T-helper 17 cell (primary cell): ENCODE data around the gene SYT3. TPM values are rescaled to one million over a fixed set of nuclear protein-coding genes. Genes with fewer than 3 reads are reported as not detected.
"Not testable (repeated sequence)": the region's sequence is repeated elsewhere in the genome, so short reads cannot be mapped to it uniquely, and the experiment has no call there.

ENCODE experiments used
- ATAC-seq: fragments of 150-1000 bp; cut with Tn5 transposase; 2 replicates; pipeline ENCODE4 v1.10.0; 2021; ENCODE audit warnings: mild to moderate bottlenecking, moderate library complexity
- DNase-seq, 3 donors: peaks; one replicate each; pipeline versions ENCODE4 v3.0.0 to v3.0.0-alpha.2; 2020 to 2021
- H3K9me3 ChIP-seq: one replicate; pipeline ENCODE4 v1.7.0; 2013; ENCODE audit warnings: low read length, mild to moderate bottlenecking; ENCODE audit not compliant: control insufficient read depth, poor library complexity, severe bottlenecking
- H3K27ac Mint-ChIP-seq: one replicate; pipeline ENCODE4 v1.8.0; 2022; ENCODE audit warnings: mild to moderate bottlenecking, moderate library complexity, mixed read lengths
- H3K27me3 Mint-ChIP-seq: one replicate; pipeline ENCODE4 v1.8.0; 2022; ENCODE audit warnings: mixed read lengths
- H3K36me3 Mint-ChIP-seq: one replicate; pipeline ENCODE4 v1.8.0; 2022; ENCODE audit warnings: low read depth, mixed read lengths
- H3K4me1 Mint-ChIP-seq: one replicate; pipeline ENCODE4 v1.8.0; 2022; ENCODE audit warnings: mild to moderate bottlenecking, mixed read lengths
- H3K4me3 Mint-ChIP-seq: one replicate; pipeline ENCODE4 v1.8.0; 2022; ENCODE audit warnings: mild to moderate bottlenecking, moderate library complexity, mixed read lengths
- total RNA-seq, 4 donors: library from RNA in 2 of 4; stranded (reverse) in 2 of 4; gene quantifications; one replicate each; pipeline ENCODE4 v1.2.3 and lab custom pipeline; 2022 to 2026

Gene SYT3
- total RNA-seq, 2 donors from 2014 or later, result not detected

- no peak for DNase-seq
- H3K36me3 Mint-ChIP-seq, result peaks cover 9% of the 10 kb centered on the region
- no peak overlapping the region for H3K27ac Mint-ChIP-seq
- no peak overlapping the region for H3K4me3 Mint-ChIP-seq
- H3K4me1 Mint-ChIP-seq, result peaks cover 7% of the 10 kb centered on the region
- peaks cover 64% of the 10 kb centered on the region for H3K27me3 Mint-ChIP-seq
- no peaks in the 10 kb centered on the region for H3K9me3 ChIP-seq
- no peak for ATAC-seq
Measured at GRCh38 chr19:50601407-50602088, 38.1 kb downstream of the SYT3 start.

- H3K36me3 Mint-ChIP-seq, result peaks cover 9% of the 10 kb centered on the region
- peaks cover 65% of the 10 kb centered on the region for H3K27me3 Mint-ChIP-seq
- no peak for DNase-seq
- peaks cover 7% of the 10 kb centered on the region for H3K4me1 Mint-ChIP-seq
- no peak overlapping the region for H3K4me3 Mint-ChIP-seq
- ATAC-seq, result no peak
- no peak overlapping the region for H3K27ac Mint-ChIP-seq
- no peaks in the 10 kb centered on the region for H3K9me3 ChIP-seq
Measured at GRCh38 chr19:50599427-50599826, 40.3 kb downstream of the SYT3 start.

- ATAC-seq (no peak), DNase-seq (no peak)
- H3K27ac Mint-ChIP-seq, result no peak overlapping the region
- H3K9me3 ChIP-seq, result no peaks in the 10 kb centered on the region
- no peaks in the 10 kb centered on the region for H3K36me3 Mint-ChIP-seq
- peaks cover 41% of the 10 kb centered on the region for H3K27me3 Mint-ChIP-seq
- no peaks in the 10 kb centered on the region for H3K4me1 Mint-ChIP-seq
- H3K4me3 Mint-ChIP-seq, result no peak overlapping the region
Measured at GRCh38 chr19:50590191-50590590, 49.5 kb downstream of the SYT3 start.

GRCh38 chr19:50581795-50582660 is 57.7 kb downstream of the SYT3 start:
- peaks cover 48% of the 10 kb centered on the region for H3K27me3 Mint-ChIP-seq
- DNase-seq, H3K9me3 ChIP-seq, H3K4me3 Mint-ChIP-seq, H3K27ac Mint-ChIP-seq, H3K36me3 Mint-ChIP-seq, H3K4me1 Mint-ChIP-seq, ATAC-seq: not testable (repeated sequence)

GRCh38 chr19:50580970-50581634 is 58.6 kb downstream of the SYT3 start:
- Mint-ChIP-seq H3K36me3 (peaks cover 3% of the 10 kb centered on the region), H3K4me1 (no peaks in the 10 kb centered on the region), H3K27me3 (peaks cover 41% of the 10 kb centered on the region), H3K27ac (no peak overlapping the region), H3K4me3 (no peak overlapping the region)
- DNase-seq, result no peak
- no peak for ATAC-seq
- no peaks in the 10 kb centered on the region for H3K9me3 ChIP-seq

GRCh38 chr19:50580240-50580639 is 59.4 kb downstream of the SYT3 start:
- H3K4me1 Mint-ChIP-seq, result no peaks in the 10 kb centered on the region
- no peak overlapping the region for H3K4me3 Mint-ChIP-seq
- no peaks in the 10 kb centered on the region for H3K9me3 ChIP-seq
- H3K27me3 Mint-ChIP-seq, result peaks cover 46% of the 10 kb centered on the region
- ATAC-seq, result no peak
- H3K36me3 Mint-ChIP-seq, result peaks cover 3% of the 10 kb centered on the region
- no peak overlapping the region for H3K27ac Mint-ChIP-seq
- no peak for DNase-seq

GRCh38 chr19:50576769-50577168 is 62.9 kb downstream of the SYT3 start:
- not testable (repeated sequence) for H3K27ac Mint-ChIP-seq, H3K4me1 Mint-ChIP-seq, DNase-seq, H3K9me3 ChIP-seq, ATAC-seq, H3K4me3 Mint-ChIP-seq, H3K36me3 Mint-ChIP-seq
- H3K27me3 Mint-ChIP-seq, result peaks cover 44% of the 10 kb centered on the region

GRCh38 chr19:50573741-50574461 is 65.8 kb downstream of the SYT3 start:
- DNase-seq (no peak), ATAC-seq (no peak)
- H3K27me3 Mint-ChIP-seq, result peaks cover 50% of the 10 kb centered on the region
- no peaks in the 10 kb centered on the region for H3K9me3 ChIP-seq
- H3K27ac Mint-ChIP-seq, result no peak overlapping the region
- peaks cover 3% of the 10 kb centered on the region for H3K4me1 Mint-ChIP-seq
- no peak overlapping the region for H3K4me3 Mint-ChIP-seq
- H3K36me3 Mint-ChIP-seq, result peaks cover 3% of the 10 kb centered on the region

Other genes starting within 250 kb of the SYT3 start
- 1 to 10 TPM; 1.9 to 3.0 TPM for gene SPIB, start 220.9 kb downstream of the SYT3 start, total RNA-seq
- under 1 TPM; 0.07 to 0.08 TPM for gene MYBPC2, start 207.0 kb downstream of the SYT3 start, total RNA-seq
- 10 to 100 TPM; 76.6 to 78.5 TPM for gene EMC10, start 163.4 kb downstream of the SYT3 start, total RNA-seq
- under 1 TPM in 1 of 2 donors, not detected in 1; 0.22 TPM for gene GARIN5A, start 163.0 kb downstream of the SYT3 start, total RNA-seq
- gene JOSD2, start 128.7 kb downstream of the SYT3 start, total RNA-seq, result 10 to 100 TPM; 14.9 to 18.0 TPM
- gene ASPDH, start 126.0 kb downstream of the SYT3 start, total RNA-seq, result not detected
- not detected for gene LRRC4B, start 71.4 kb downstream of the SYT3 start, total RNA-seq
- gene C19orf81, start 9.6 kb upstream of the SYT3 start, total RNA-seq, result not detected
- gene SHANK1, start 79.9 kb upstream of the SYT3 start, total RNA-seq, result not detected
- gene CLEC11A, start 83.5 kb upstream of the SYT3 start, total RNA-seq, result under 1 TPM in 1 of 2 donors, not detected in 1; 0.39 TPM
- gene GPR32, start 130.6 kb upstream of the SYT3 start, total RNA-seq, result not detected
- gene ACP4, start 150.5 kb upstream of the SYT3 start, total RNA-seq, result not detected
- gene KLK1, start 183.9 kb upstream of the SYT3 start, total RNA-seq, result not detected
- not detected for gene KLK15, start 193.7 kb upstream of the SYT3 start, total RNA-seq
- gene KLK3, start 215.0 kb upstream of the SYT3 start, total RNA-seq, result not detected
- not detected for gene KLK2, start 233.6 kb upstream of the SYT3 start, total RNA-seq